Smooth muscle cell (in vitro differentiated cells): ENCODE measurements around the gene GALNT17. TPM values are rescaled to one million over a fixed set of nuclear protein-coding genes. Genes with fewer than 3 reads are reported as not detected.

ENCODE experiments used
- DNase-seq: peaks from one replicate; lab custom pipeline; 2025; ENCODE audit not compliant: unreplicated experiment; lab: John Stamatoyannopoulos, UW
- H2AFZ ChIP-seq: fragments of 200-600 bp; sonication (generic); 2 replicates; pipeline ENCODE4 v1.6.0; 2016; ENCODE audit warnings: antibody characterized with exemption, low read depth, mild to moderate bottlenecking
- H3F3A ChIP-seq: fragments of 200-600 bp; sonication (generic); 2 replicates; pipeline ENCODE4 v1.6.0; 2017; ENCODE audit warnings: antibody characterized with exemption, low read depth
- H3K27ac ChIP-seq: fragments of 200-600 bp; sonication (generic); 2 replicates; pipeline ENCODE4 v1.5.1; 2016; ENCODE audit warnings: low read depth, mild to moderate bottlenecking
- H3K27me3 ChIP-seq: fragments of 200-600 bp; sonication (generic); 2 replicates; pipeline ENCODE4 v1.6.1; 2016; ENCODE audit warnings: low read depth, mild to moderate bottlenecking
- H3K36me3 ChIP-seq: fragments of 200-600 bp; sonication (generic); 2 replicates; pipeline ENCODE4 v1.5.1; 2016; ENCODE audit warnings: low read depth
- H3K4me1 ChIP-seq: fragments of 200-600 bp; sonication (generic); 2 replicates; pipeline ENCODE4 v1.5.1; 2016; ENCODE audit warnings: low read depth
- H3K4me2 ChIP-seq: fragments of 200-600 bp; sonication (generic); 2 replicates; pipeline ENCODE4 v1.6.0; 2016; ENCODE audit warnings: mild to moderate bottlenecking
- H3K4me3 ChIP-seq: fragments of 200-600 bp; sonication (generic); 2 replicates; pipeline ENCODE4 v1.5.1; 2016; ENCODE audit warnings: mild to moderate bottlenecking
- H3K79me2 ChIP-seq: fragments of 200-600 bp; sonication (generic); 2 replicates; pipeline ENCODE4 v1.6.0; 2016; ENCODE audit warnings: low read depth, mild to moderate bottlenecking
- H3K9ac ChIP-seq: fragments of 200-600 bp; sonication (generic); 2 replicates; pipeline ENCODE4 v1.6.0; 2016; ENCODE audit warnings: low read depth
- H3K9me3 ChIP-seq: fragments of 200-600 bp; sonication (generic); replicated peaks from 2 replicates; pipeline ENCODE4 v1.5.1; 2016; ENCODE audit warnings: low read depth
- H4K20me1 ChIP-seq: fragments of 200-600 bp; sonication (generic); 2 replicates; pipeline ENCODE4 v1.6.0; 2016; ENCODE audit warnings: low read depth
- CTCF ChIP-seq: fragments of 200-600 bp; sonication (generic); IDR thresholded peaks from 2 replicates; pipeline ENCODE4 v1.5.1; 2017; ENCODE audit warnings: borderline replicate concordance, mild to moderate bottlenecking, antibody characterized with exemption; ENCODE audit not compliant: insufficient read depth, poor library complexity, severe bottlenecking
- WGBS: methylation state at CpG from one replicate; pipeline ENCODE4 v1.1.7; 2016; ENCODE audit warnings: low lambda C conversion rate; 5-methylcytosine and 5-hydroxymethylcytosine counted together
- polyA plus RNA-seq: library from polyadenylated mRNA; unstranded; fragments of >200 nt; fragmentation: Nextera tagmentation; extraction: Ambion mirVana; gene quantifications from 2 replicates; pipeline ENCODE4 v1.2.1, GENCODE V29; 2016
- total RNA-seq: library from RNA; depleted of rRNA; stranded (reverse); fragments of >200 nt; gene quantifications from 2 replicates; pipeline ENCODE4 v1.2.3, GENCODE V29; 2014

Gene GALNT17
- total and polyA plus RNA-seq, 2 experiments from 2014 or later, result 0.38 to 0.45 TPM

GRCh38 chr7:71668572-71668971 is 536.6 kb downstream of the GALNT17 start:
- H3K4me2 ChIP-seq, result no peak overlapping the region

GRCh38 chr7:71679480-71679879 is 547.5 kb downstream of the GALNT17 start:
- TF ChIP-seq CTCF, result no peak
- H3K36me3 ChIP-seq, result no peaks in the 10 kb centered on the region
- H3K27ac ChIP-seq, result no peak overlapping the region
- no peaks in the 10 kb centered on the region for H3F3A ChIP-seq
- H2AFZ ChIP-seq, result no peak overlapping the region
- H3K27me3 ChIP-seq, result no peaks in the 10 kb centered on the region
- H3K79me2 ChIP-seq, result no peaks in the 10 kb centered on the region
- no peak for DNase-seq
- H4K20me1 ChIP-seq, result no peaks in the 10 kb centered on the region
- H3K4me3 ChIP-seq, result no peak overlapping the region
- H3K9ac ChIP-seq, result no peak overlapping the region
- no peak overlapping the region for H3K4me2 ChIP-seq
- no peaks in the 10 kb centered on the region for H3K9me3 ChIP-seq
- peaks cover 8% of the 10 kb centered on the region for H3K4me1 ChIP-seq
- 82% methylated on average over 8 of the region's 8 CpGs for WGBS

More at GRCh38 chr7:71668572-71668971, 536.6 kb downstream of the GALNT17 start:
- no peak for DNase-seq
- no peak overlapping the region for H2AFZ ChIP-seq
- H3K36me3 ChIP-seq, result no peaks in the 10 kb centered on the region
- H3K9ac ChIP-seq, result no peak overlapping the region
- H3K27ac ChIP-seq, result no peak overlapping the region
- no peak for TF ChIP-seq CTCF
- 96% methylated on average over 1 of the region's 1 CpG for WGBS
- H3K27me3 ChIP-seq, result no peaks in the 10 kb centered on the region
- H3K4me1 ChIP-seq, result no peaks in the 10 kb centered on the region
- H3K79me2 ChIP-seq, result no peaks in the 10 kb centered on the region
- H3K9me3 ChIP-seq, result no peaks in the 10 kb centered on the region
- no peak overlapping the region for H3K4me3 ChIP-seq
- H3F3A ChIP-seq, result no peaks in the 10 kb centered on the region
- no peaks in the 10 kb centered on the region for H4K20me1 ChIP-seq

GRCh38 chr7:71682181-71682580 is 550.2 kb downstream of the GALNT17 start:
- H3K27ac ChIP-seq, result no peak overlapping the region
- no peaks in the 10 kb centered on the region for H3K79me2 ChIP-seq
- H3K36me3 ChIP-seq, result no peaks in the 10 kb centered on the region
- no peak for DNase-seq
- H3K4me3 ChIP-seq, result no peak overlapping the region
- no peaks in the 10 kb centered on the region for H3F3A ChIP-seq
- TF ChIP-seq CTCF, result no peak
- 87% methylated on average over 5 of the region's 5 CpGs for WGBS
- H4K20me1 ChIP-seq, result no peaks in the 10 kb centered on the region
- no peak overlapping the region for H3K4me2 ChIP-seq
- no peak overlapping the region for H3K9ac ChIP-seq
- H2AFZ ChIP-seq, result no peak overlapping the region
- no peaks in the 10 kb centered on the region for H3K9me3 ChIP-seq
- H3K4me1 ChIP-seq, result peaks cover 8% of the 10 kb centered on the region
- no peaks in the 10 kb centered on the region for H3K27me3 ChIP-seq
